GM06990 (cell line): ENCODE data around the gene ZC3H18.
A peak's percentile ranks its signal among the peaks of the same experiment; 100 is the strongest.

Source experiments
- DNase-seq: peaks from one replicate; pipeline ENCODE4 v3.0.0-alpha.2; 2011; ENCODE audit not compliant: insufficient read length; ENCODE audit errors: extremely low read depth
- H3K27me3 ChIP-seq: replicated peaks from 2 replicates; pipeline ENCODE4 v1.6.0; 2011; ENCODE audit warnings: low read length; ENCODE audit not compliant: control insufficient read depth, insufficient read depth
- H3K36me3 ChIP-seq: 2 replicates; pipeline ENCODE4 v1.5.1; 2011; ENCODE audit warnings: low read length; ENCODE audit not compliant: control insufficient read depth, insufficient read depth
- H3K4me3 ChIP-seq: replicated peaks from 2 replicates; pipeline ENCODE4 v1.5.1; 2011; ENCODE audit warnings: low read depth, mild to moderate bottlenecking, control low read depth, low read length
- TF ChIP-seq, protein P1 (sequence below): IDR thresholded peaks from 2 replicates; pipeline ENCODE4 v1.5.1; 2011; ENCODE audit warnings: low read length, control low read depth, mild to moderate bottlenecking, inconsistent platforms; ENCODE audit not compliant: insufficient read depth, poor library complexity, severe bottlenecking

Gene ZC3H18

DNA sequence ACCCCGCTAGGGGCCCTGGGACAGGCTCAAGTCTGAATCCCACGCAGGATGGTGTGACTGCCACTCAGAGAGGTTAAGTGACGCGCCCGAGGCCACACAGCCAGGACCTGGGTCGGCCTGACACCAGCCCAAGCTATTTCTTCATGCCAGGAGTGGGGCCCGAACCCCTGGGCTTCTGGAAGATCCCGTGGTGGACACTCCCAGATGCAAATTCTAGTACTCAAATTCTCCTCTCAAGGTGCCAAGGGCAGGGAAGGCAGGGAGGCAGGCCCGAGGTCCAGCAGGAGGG is 73.4 kb downstream of the ZC3H18 start:
- no peak overlapping the region for H3K4me3 ChIP-seq
- DNase-seq: no peak
- peaks cover 34% of the 10 kb centered on the region for H3K36me3 ChIP-seq
- peaks cover 6% of the 10 kb centered on the region for H3K27me3 ChIP-seq
- TF ChIP-seq, protein P1, sequence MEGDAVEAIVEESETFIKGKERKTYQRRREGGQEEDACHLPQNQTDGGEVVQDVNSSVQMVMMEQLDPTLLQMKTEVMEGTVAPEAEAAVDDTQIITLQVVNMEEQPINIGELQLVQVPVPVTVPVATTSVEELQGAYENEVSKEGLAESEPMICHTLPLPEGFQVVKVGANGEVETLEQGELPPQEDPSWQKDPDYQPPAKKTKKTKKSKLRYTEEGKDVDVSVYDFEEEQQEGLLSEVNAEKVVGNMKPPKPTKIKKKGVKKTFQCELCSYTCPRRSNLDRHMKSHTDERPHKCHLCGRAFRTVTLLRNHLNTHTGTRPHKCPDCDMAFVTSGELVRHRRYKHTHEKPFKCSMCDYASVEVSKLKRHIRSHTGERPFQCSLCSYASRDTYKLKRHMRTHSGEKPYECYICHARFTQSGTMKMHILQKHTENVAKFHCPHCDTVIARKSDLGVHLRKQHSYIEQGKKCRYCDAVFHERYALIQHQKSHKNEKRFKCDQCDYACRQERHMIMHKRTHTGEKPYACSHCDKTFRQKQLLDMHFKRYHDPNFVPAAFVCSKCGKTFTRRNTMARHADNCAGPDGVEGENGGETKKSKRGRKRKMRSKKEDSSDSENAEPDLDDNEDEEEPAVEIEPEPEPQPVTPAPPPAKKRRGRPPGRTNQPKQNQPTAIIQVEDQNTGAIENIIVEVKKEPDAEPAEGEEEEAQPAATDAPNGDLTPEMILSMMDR: no peak

DNA sequence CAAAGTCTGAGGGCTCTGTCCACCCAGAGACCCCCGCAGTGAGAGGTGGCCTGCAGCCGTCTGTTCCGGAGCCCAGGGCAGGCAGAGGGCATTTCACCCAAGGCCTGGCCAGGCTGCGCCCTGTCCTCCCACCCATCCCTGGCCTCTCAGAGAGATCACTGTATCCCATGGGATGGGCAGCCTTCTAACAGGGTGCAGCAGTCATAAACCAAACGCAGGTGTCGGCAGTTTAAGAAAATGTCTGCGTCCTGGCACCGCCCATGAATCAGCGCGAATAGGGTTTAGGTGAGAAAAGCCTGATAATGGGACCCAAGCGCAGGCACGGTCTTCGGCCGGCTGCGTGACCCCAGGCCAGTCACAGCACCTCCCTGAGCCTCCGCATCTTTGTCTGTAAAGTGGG is 75.3 kb downstream of the ZC3H18 start:
- TF ChIP-seq, protein P1: no peak
- no peaks in the 10 kb centered on the region for H3K27me3 ChIP-seq
- peaks cover 34% of the 10 kb centered on the region for H3K36me3 ChIP-seq
- H3K4me3 ChIP-seq: no peak overlapping the region
- no peak for DNase-seq

DNA sequence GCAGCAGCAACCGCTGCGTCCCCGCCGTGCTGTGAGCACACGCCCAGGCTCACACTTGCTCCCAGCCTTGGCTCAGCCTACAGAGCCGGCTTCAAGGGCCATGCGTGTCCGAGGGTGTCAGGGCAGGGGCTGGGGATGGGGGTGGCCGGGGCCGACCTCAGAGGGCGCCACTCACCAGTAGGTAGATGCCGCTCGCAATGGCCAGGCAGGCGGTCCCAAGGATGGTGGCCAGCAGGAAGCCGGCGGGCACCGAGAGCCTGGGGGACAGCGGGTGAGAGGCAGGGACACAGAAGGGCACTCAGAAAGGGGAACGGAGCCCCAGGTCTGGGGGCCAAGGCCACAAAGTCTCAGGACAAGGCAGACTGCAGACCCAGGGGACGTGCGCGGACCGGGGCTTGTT is 75.7 kb downstream of the ZC3H18 start:
- no peak for DNase-seq
- H3K4me3 ChIP-seq: no peak overlapping the region
- TF ChIP-seq, protein P1: no peak
- H3K27me3 ChIP-seq: no peaks in the 10 kb centered on the region
- H3K36me3 ChIP-seq: peaks cover 34% of the 10 kb centered on the region

DNA sequence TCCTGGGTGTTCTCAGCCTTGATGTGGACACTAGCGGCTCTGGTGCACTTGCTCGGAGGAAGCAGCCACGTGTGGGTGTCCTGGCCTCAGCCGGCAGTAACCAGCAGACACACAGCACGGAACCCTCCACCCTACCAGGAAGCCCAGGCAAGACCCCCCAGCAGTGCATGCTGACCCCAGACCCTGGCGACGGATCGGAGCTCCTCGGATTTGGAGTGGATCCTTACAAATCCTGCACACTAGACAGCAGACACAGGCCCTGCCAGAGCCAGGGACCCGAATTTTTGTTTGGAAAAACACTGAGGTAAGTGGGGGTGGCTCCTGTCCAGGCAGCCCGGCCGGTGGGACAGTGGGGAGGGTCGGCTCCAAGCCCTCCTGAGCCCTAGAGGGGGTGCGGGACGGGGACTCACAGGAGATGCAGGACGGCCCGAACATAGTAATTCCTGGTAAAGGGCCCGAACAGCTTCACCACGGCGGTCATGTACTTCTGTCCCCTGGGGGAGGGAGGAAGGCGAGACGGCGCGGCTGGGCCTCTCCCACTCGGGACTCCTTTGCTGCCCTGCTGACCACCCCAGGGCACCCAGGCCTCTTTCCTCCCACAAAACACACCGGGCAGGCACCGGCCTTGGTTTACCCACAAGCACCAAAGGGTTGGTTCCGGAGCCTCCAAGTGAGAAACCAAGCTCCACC is 76.3 kb downstream of the ZC3H18 start:
- TF ChIP-seq, protein P1: no peak
- Histone ChIP-seq H3K27me3 (no peaks in the 10 kb centered on the region), H3K36me3 (peaks cover 34% of the 10 kb centered on the region), H3K4me3 (no peak overlapping the region)
- peak; percentile 20 for DNase-seq

DNA sequence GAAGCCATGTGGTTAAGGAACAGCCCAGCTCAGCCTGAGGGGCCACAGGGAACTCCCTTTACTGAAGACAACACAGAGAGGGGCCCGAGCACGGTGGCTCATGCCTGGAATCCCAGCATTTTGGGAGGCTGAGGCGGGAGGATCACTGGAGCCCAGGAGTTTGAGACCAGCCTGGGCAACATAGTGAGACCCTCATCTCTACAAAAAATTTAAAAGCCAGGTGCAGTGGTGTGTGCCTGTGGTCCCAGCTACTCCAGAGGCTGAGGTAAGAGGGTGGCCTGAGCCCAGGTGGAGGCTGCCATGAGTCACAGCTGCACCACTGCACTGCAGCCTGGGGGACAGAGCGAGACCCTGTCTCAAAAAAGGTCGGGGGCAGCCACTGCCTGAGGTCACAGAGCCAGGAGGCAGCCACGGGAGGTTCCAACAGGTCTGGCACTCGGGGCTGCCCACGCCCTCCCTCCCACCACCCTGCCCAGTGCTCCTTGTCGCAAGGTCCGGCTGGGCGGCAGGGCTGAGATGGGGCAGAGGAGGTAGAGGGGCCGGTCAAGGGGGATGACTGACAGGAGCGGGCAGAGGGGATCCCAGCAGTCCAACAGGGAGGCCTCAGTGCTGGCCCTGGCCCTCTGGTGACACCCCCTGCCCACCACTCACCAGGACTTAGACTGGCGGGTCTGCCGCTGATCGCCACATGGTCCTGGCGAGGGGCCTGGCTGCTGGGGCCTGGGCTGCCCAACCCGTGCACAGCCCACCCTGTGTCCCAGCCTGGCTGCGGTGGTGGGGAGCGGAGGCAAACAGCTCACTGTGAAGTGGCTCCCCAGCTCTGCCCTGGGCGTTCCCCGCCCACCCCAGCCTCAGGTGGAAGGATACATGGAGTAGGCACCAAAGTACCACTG is 77.2 kb downstream of the ZC3H18 start:
- Histone ChIP-seq H3K4me3 (no peak overlapping the region), H3K36me3 (peaks cover 36% of the 10 kb centered on the region)
- TF ChIP-seq, protein P1: no peak

More for the DNA sequence above, 77.2 kb downstream of the ZC3H18 start:
- no peak for DNase-seq
- H3K27me3 ChIP-seq: no peaks in the 10 kb centered on the region
